HEK293T (cell line): Measurements from ENCODE around the gene SGCA.

ENCODE experiments used
- BHLHE40 ChIP-seq: fragments of 450-650 bp; IDR thresholded peaks from 2 replicates; pipeline ENCODE4 v1.6.1; 2016; ENCODE audit warnings: mild to moderate bottlenecking, moderate library complexity, borderline replicate concordance
- HDGF ChIP-seq: fragments of 450-650 bp; IDR thresholded peaks from 2 replicates; pipeline ENCODE4 v1.6.1; 2017; ENCODE audit warnings: antibody characterized with exemption, borderline replicate concordance
- SP1 ChIP-seq: fragments of 450-650 bp; IDR thresholded peaks from 2 replicates; pipeline ENCODE4 v1.6.1; 2017
- ZNF384 ChIP-seq: fragments of 450-650 bp; IDR thresholded peaks from 2 replicates; pipeline ENCODE4 v1.6.1; 2016

GRCh38 chr17:50171371-50172071 lies 5.7 kb downstream of the SGCA start:
- TF ChIP-seq HDGF: no peak
- no peak for TF ChIP-seq SP1
- TF ChIP-seq ZNF384: no peak
- TF ChIP-seq BHLHE40: no peak
